ENCODE results near the gene DPP8.

Gene DPP8

GRCh38 chr15:65395567-65396202, 121.8 kb downstream of the DPP8 start:
- Histone ChIP-seq H3K4me3 (replicated peaks; ENCODE audit: low read depth, low read length) (no peak overlapping the region), H3K36me3 (ENCODE audit: control insufficient read depth, insufficient read depth, low read length) (no peaks in the 10 kb centered on the region), H3K27me3 (replicated peaks; ENCODE audit: control insufficient read depth, insufficient read depth, low read length) (peaks cover 2% of the 10 kb centered on the region)
- DNase-seq (ENCODE audit: extremely low read depth, insufficient read length) = no peak
- no peak for TF ChIP-seq CTCF (IDR thresholded peaks at IDR 0.05; ENCODE audit: insufficient read depth, low read length, poor library complexity, severe bottlenecking)

GRCh38 chr15:65394936-65395335, 122.6 kb downstream of the DPP8 start:
- H3K36me3 ChIP-seq (ENCODE audit: control insufficient read depth, insufficient read depth, low read length) = no peaks in the 10 kb centered on the region
- TF ChIP-seq CTCF (IDR thresholded peaks at IDR 0.05; ENCODE audit: insufficient read depth, low read length, poor library complexity, severe bottlenecking) = no peak
- no peak for DNase-seq (ENCODE audit: extremely low read depth, insufficient read length)
- no peak overlapping the region for H3K4me3 ChIP-seq (replicated peaks; ENCODE audit: low read depth, low read length)
- peaks cover 2% of the 10 kb centered on the region for H3K27me3 ChIP-seq (replicated peaks; ENCODE audit: control insufficient read depth, insufficient read depth, low read length)

- Histone ChIP-seq H3K36me3 (ENCODE audit: control insufficient read depth, insufficient read depth, low read length) (no peaks in the 10 kb centered on the region), H3K27me3 (replicated peaks; ENCODE audit: control insufficient read depth, insufficient read depth, low read length) (peaks cover 2% of the 10 kb centered on the region), H3K4me3 (replicated peaks; ENCODE audit: low read depth, low read length) (no peak overlapping the region)
- DNase-seq (ENCODE audit: extremely low read depth, insufficient read length) = no peak
- no peak for TF ChIP-seq CTCF (IDR thresholded peaks at IDR 0.05; ENCODE audit: insufficient read depth, low read length, poor library complexity, severe bottlenecking)
Observed at GRCh38 chr15:65394280-65394789, 123.2 kb downstream of the DPP8 start.

GRCh38 chr15:65393557-65393956, 123.9 kb downstream of the DPP8 start:
- no peak overlapping the region for H3K4me3 ChIP-seq (replicated peaks; ENCODE audit: low read depth, low read length)
- H3K36me3 ChIP-seq (ENCODE audit: control insufficient read depth, insufficient read depth, low read length) = no peaks in the 10 kb centered on the region
- DNase-seq (ENCODE audit: extremely low read depth, insufficient read length) = no peak
- no peak for TF ChIP-seq CTCF (IDR thresholded peaks at IDR 0.05; ENCODE audit: insufficient read depth, low read length, poor library complexity, severe bottlenecking)
- H3K27me3 ChIP-seq (replicated peaks; ENCODE audit: control insufficient read depth, insufficient read depth, low read length) = peaks cover 2% of the 10 kb centered on the region

- Histone ChIP-seq H3K4me3 (replicated peaks; ENCODE audit: low read depth, low read length) (no peak overlapping the region), H3K27me3 (replicated peaks; ENCODE audit: control insufficient read depth, insufficient read depth, low read length) (peaks cover 2% of the 10 kb centered on the region), H3K36me3 (ENCODE audit: control insufficient read depth, insufficient read depth, low read length) (no peaks in the 10 kb centered on the region)
- TF ChIP-seq CTCF (IDR thresholded peaks at IDR 0.05; ENCODE audit: insufficient read depth, low read length, poor library complexity, severe bottlenecking) = no peak
- DNase-seq (ENCODE audit: extremely low read depth, insufficient read length) = no peak
Observed at GRCh38 chr15:65393091-65393490, 124.4 kb downstream of the DPP8 start.

Data from GM06990 (cell line).